ENCODE results near the gene FOXD2. TPM values are rescaled to one million over a fixed set of nuclear protein-coding genes. Genes with fewer than 3 reads are reported as not detected.

FOXD2 gene
- total and polyA plus RNA-seq, 2 donors (not counting 1 experiment from before 2014, with no cell fraction given) = 0.24 to 0.37 TPM

DNA sequence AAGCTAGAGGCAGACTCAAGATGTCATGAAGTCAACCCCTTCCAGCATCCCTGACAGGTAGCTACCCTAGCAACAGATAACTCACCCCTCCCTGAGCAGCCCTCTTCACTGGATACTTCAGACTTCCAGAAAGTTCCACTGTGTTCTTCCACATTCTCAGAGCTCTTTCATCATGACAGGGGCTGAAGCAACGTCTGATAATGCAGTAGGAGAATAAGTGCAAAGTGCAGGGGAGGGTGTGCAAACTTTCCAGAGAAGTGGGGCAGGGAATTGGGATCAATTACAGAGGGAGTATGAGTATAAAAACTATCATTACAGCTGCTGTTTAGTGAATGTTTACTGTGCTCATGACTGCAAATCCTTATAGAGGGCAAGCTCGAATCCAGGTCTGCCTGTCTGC lies 48.1 kb upstream of the FOXD2 start:
- no peaks in the 10 kb centered on the region for H3K36me3 ChIP-seq (replicated peaks in 1 of 2; ENCODE audit: control extremely low read depth in 1 of 2, control insufficient read depth in 1 of 2, extremely low read depth in 1 of 2, insufficient read depth in 2 of 2, low read length in 1 of 2)
- POLR2A ChIA-PET = no interaction called here
- no peak for TF ChIP-seq EZH2 (IDR thresholded peaks at IDR 0.05; ENCODE audit: borderline replicate concordance, insufficient read depth, low read depth, low read length, poor library complexity, severe bottlenecking)
- TF ChIP-seq, protein P1, sequence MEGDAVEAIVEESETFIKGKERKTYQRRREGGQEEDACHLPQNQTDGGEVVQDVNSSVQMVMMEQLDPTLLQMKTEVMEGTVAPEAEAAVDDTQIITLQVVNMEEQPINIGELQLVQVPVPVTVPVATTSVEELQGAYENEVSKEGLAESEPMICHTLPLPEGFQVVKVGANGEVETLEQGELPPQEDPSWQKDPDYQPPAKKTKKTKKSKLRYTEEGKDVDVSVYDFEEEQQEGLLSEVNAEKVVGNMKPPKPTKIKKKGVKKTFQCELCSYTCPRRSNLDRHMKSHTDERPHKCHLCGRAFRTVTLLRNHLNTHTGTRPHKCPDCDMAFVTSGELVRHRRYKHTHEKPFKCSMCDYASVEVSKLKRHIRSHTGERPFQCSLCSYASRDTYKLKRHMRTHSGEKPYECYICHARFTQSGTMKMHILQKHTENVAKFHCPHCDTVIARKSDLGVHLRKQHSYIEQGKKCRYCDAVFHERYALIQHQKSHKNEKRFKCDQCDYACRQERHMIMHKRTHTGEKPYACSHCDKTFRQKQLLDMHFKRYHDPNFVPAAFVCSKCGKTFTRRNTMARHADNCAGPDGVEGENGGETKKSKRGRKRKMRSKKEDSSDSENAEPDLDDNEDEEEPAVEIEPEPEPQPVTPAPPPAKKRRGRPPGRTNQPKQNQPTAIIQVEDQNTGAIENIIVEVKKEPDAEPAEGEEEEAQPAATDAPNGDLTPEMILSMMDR (IDR thresholded peaks at IDR 0.05) = no peak
- H3K9me3 ChIP-seq (ENCODE audit: control extremely low read depth in 1 of 3, control insufficient read depth in 2 of 3, insufficient read depth in 1 of 3, low read length in 2 of 3) = no peaks in the 10 kb centered on the region
- intact Hi-C loops (cut with micrococcal nuclease) = no loop called here
- Mint-ChIP-seq H3K9me3 (ENCODE audit: insufficient read depth) (no peaks in the 10 kb centered on the region), H3K27me3 (peaks cover 29% of the 10 kb centered on the region), H3K4me3 (no peak overlapping the region), H3K27ac (no peak overlapping the region), H3K4me1 (no peaks in the 10 kb centered on the region)
- H4K20me1 ChIP-seq (ENCODE audit: control insufficient read depth, insufficient read depth, low read length, poor library complexity, severe bottlenecking) = no peaks in the 10 kb centered on the region
- WGBS (ENCODE audit: insufficient coverage) = no CpG with 5 or more reads among the region's 2 CpGs
- ATAC-seq (ENCODE audit: low read depth) = no peak
- peaks cover 0 to 5% (median 0%) of the 10 kb centered on the region in 4 experiments for H3K27me3 ChIP-seq (replicated peaks in 1 of 4; ENCODE audit: control extremely low read depth in 1 of 4, control insufficient read depth in 3 of 4, insufficient read depth in 4 of 4, low read length in 3 of 4)
- no peak overlapping the region for H3K4me2 ChIP-seq (replicated peaks; ENCODE audit: low read depth, low read length, poor library complexity, severe bottlenecking)
- CTCF ChIA-PET = interaction anchor here (1.1 to 4.1 kb wide), 5 partner anchors 21 to 341 kb away, joined by 4 to 38 read pairs (median 6); no protein-coding TSS in a partner anchor
- no peak overlapping the region for H3K4me3 ChIP-seq (ENCODE audit: control extremely low read depth in 1 of 5, extremely low read depth in 1 of 5, insufficient read depth in 1 of 5, low read depth in 2 of 5, low read length in 4 of 5)
- H3K79me2 ChIP-seq (ENCODE audit: control insufficient read depth, insufficient read depth, low read length) = no peaks in the 10 kb centered on the region
- no peaks in the 10 kb centered on the region for H3K4me1 ChIP-seq (ENCODE audit: control insufficient read depth in 2 of 2, insufficient read depth in 2 of 2, low read length in 2 of 2)
- no peak overlapping the region for H2AFZ ChIP-seq (ENCODE audit: insufficient read depth, low read depth, low read length, poor library complexity, severe bottlenecking)
- DNase-seq = no peak
- H3K9ac ChIP-seq (ENCODE audit: low read length) = no peak overlapping the region
- no peak overlapping the region for H3K27ac ChIP-seq (ENCODE audit: low read length in 2 of 2)

DNA sequence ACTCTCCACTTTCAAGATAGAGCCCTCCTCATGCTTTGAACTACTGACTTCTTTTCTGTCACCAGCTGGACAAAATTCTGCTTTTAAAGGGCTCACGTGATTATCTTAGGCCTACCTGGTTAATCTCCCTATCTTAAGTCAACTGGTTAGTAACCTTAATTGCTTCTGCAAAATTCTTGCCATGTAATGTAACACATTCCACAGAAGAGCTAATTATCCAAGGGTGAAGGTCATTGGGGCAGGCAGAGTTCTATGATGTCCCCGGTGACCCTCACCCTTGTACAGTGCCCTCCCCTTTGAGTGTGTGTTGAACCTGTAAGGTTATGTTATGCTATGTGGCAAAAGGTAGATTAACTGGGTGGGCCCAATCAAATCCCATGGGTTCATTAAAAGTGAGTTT lies 47.0 kb upstream of the FOXD2 start:
- TF ChIP-seq, protein P1 (IDR thresholded peaks at IDR 0.05) = no peak
- no peak for TF ChIP-seq EZH2 (IDR thresholded peaks at IDR 0.05; ENCODE audit: borderline replicate concordance, insufficient read depth, low read depth, low read length, poor library complexity, severe bottlenecking)
- Histone ChIP-seq H4K20me1 (ENCODE audit: control insufficient read depth, insufficient read depth, low read length, poor library complexity, severe bottlenecking) (no peaks in the 10 kb centered on the region), H3K27me3 (replicated peaks in 1 of 4; ENCODE audit: control extremely low read depth in 1 of 4, control insufficient read depth in 3 of 4, insufficient read depth in 4 of 4, low read length in 3 of 4) (peaks cover 0 to 5% (median 0%) of the 10 kb centered on the region in 4 experiments), H3K9ac (ENCODE audit: low read length) (no peak overlapping the region), H3K4me2 (replicated peaks; ENCODE audit: low read depth, low read length, poor library complexity, severe bottlenecking) (no peak overlapping the region), H3K4me1 (ENCODE audit: control insufficient read depth in 2 of 2, insufficient read depth in 2 of 2, low read length in 2 of 2) (no peaks in the 10 kb centered on the region), H3K36me3 (replicated peaks in 1 of 2; ENCODE audit: control extremely low read depth in 1 of 2, control insufficient read depth in 1 of 2, extremely low read depth in 1 of 2, insufficient read depth in 2 of 2, low read length in 1 of 2) (no peaks in the 10 kb centered on the region), H3K4me3 (ENCODE audit: control extremely low read depth in 1 of 5, extremely low read depth in 1 of 5, insufficient read depth in 1 of 5, low read depth in 2 of 5, low read length in 4 of 5) (no peak overlapping the region), H3K9me3 (ENCODE audit: control extremely low read depth in 1 of 3, control insufficient read depth in 2 of 3, insufficient read depth in 1 of 3, low read length in 2 of 3) (no peaks in the 10 kb centered on the region), H3K79me2 (ENCODE audit: control insufficient read depth, insufficient read depth, low read length) (no peaks in the 10 kb centered on the region), H3K27ac (ENCODE audit: low read length in 2 of 2) (no peak overlapping the region), H2AFZ (ENCODE audit: insufficient read depth, low read depth, low read length, poor library complexity, severe bottlenecking) (no peak overlapping the region)
- intact Hi-C loops (cut with micrococcal nuclease) = no loop called here
- DNase-seq (no peak), ATAC-seq (ENCODE audit: low read depth) (no peak)
- CTCF ChIA-PET = interaction anchor here (0.6 to 4.1 kb wide), 2 partner anchors 11 to 336 kb away, joined by 3 to 38 read pairs; no protein-coding TSS in a partner anchor
- WGBS (ENCODE audit: insufficient coverage) = 100% methylated on average over 1 of the region's 2 CpGs
- H3K4me1 Mint-ChIP-seq = no peaks in the 10 kb centered on the region
- no peak overlapping the region for H3K27ac Mint-ChIP-seq
- H3K9me3 Mint-ChIP-seq (ENCODE audit: insufficient read depth) = no peaks in the 10 kb centered on the region
- H3K27me3 Mint-ChIP-seq = peaks cover 36% of the 10 kb centered on the region
- no peak overlapping the region for H3K4me3 Mint-ChIP-seq
- POLR2A ChIA-PET = no interaction called here
